Fibroblast of villous mesenchyme (primary cell): ENCODE results near the gene MST1. TPM values are rescaled to one million over a fixed set of nuclear protein-coding genes. Genes with fewer than 3 reads are reported as not detected.

Experiments used
- DNase-seq: peaks from one replicate; pipeline ENCODE4 v3.0.0-alpha.2; 2010; ENCODE audit warnings: low read depth
- H3K4me3 ChIP-seq: 2 replicates; pipeline ENCODE4 v1.5.1; 2011; ENCODE audit warnings: low read depth, mild to moderate bottlenecking, low read length
- total RNA-seq: library from RNA; depleted of rRNA; stranded (reverse); fragments of >200 nt; gene quantifications from 2 replicates; pipeline ENCODE4 v1.2.3, GENCODE V29; 2012
- TF ChIP-seq, protein P1 (sequence below): IDR thresholded peaks from 2 replicates; pipeline ENCODE4 v1.5.1; 2012; ENCODE audit warnings: low read depth, mild to moderate bottlenecking, low read length; ENCODE audit not compliant: insufficient read depth

MST1 gene
- total RNA-seq, 1 donor = 1.7 TPM

DNA sequence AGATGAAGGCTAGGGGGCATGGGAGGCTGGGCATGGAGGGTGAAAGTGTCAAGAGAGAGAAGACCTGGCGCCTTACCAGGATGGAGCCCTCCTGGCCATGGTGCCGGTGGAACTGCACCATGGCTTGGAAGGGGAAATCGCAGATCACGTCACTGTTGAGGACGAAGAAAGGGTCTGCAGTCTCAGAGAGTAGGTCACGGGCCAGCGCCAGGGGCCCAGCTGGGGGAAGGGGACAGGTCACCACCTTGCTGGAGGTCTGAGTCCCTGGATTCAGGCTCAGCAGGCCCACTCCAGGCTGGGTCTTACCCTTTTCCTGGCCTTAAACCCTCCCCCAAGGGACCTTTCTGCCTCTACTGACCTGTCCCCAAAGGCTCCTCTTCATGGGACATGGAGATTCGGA, 33.6 kb upstream of the MST1 start:
- TF ChIP-seq, protein P1, sequence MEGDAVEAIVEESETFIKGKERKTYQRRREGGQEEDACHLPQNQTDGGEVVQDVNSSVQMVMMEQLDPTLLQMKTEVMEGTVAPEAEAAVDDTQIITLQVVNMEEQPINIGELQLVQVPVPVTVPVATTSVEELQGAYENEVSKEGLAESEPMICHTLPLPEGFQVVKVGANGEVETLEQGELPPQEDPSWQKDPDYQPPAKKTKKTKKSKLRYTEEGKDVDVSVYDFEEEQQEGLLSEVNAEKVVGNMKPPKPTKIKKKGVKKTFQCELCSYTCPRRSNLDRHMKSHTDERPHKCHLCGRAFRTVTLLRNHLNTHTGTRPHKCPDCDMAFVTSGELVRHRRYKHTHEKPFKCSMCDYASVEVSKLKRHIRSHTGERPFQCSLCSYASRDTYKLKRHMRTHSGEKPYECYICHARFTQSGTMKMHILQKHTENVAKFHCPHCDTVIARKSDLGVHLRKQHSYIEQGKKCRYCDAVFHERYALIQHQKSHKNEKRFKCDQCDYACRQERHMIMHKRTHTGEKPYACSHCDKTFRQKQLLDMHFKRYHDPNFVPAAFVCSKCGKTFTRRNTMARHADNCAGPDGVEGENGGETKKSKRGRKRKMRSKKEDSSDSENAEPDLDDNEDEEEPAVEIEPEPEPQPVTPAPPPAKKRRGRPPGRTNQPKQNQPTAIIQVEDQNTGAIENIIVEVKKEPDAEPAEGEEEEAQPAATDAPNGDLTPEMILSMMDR = no peak
- DNase-seq = no peak
- H3K4me3 ChIP-seq = peak overlapping the region; percentile 100

DNA sequence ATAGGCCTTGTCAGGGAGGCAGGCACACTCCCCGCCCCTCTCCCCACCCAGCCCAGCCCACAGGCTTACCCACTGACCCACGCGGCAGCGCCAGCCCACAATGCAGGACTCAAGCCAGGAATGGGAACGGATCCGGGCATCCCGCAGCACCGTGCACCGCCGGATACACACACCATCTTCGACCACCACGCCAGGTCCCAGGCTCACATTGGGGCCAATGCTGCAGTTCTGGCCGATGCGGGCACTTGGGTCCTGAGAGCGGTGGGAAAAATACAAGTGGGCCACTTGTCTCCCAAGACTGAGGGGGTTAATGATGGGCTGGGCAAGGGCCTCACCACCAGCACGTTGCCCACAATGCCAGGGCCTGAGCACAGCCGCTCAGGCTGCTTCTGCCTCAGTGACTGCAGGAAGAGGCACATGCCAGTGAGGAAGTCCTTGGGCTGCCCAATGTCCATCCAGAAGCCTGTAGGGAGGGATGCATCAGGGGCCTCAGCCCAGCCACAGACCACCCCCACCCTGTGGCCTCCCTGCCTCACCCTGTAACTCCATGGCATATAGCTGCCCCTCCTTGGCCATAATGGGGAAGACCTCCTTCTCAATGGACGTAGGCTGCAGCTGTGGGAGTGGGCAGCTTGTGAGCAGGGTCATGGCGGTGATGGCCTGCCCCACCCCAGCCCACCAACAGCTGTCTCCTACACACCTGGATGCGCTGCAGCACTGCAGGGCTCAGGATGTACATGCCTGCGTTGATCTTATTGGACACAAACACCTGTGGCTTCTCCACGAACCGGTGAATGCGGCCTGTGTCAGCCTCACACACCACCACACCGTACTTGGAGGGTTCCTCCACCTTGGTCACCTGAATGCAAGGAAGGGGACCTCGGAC, 32.9 kb upstream of the MST1 start:
- TF ChIP-seq, protein P1 = no peak
- H3K4me3 ChIP-seq = peak overlapping the region; percentile 100
- DNase-seq = no peak

DNA sequence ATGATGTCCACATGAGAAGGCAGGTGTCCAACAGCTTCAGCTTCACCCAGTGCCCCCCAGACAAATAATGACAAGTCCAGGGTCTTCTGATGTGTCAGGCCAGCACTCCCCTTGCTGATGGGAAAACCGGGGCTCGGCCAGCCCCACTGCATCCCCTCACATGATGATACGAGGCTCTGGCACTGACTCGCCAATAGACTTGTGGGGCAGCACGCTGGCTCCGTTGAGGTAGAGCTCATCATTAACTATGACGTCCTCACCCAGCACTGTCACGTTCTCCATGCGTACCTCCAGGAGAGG, 32.3 kb upstream of the MST1 start:
- TF ChIP-seq, protein P1 = no peak
- no peak overlapping the region for H3K4me3 ChIP-seq
- DNase-seq = no peak

DNA sequence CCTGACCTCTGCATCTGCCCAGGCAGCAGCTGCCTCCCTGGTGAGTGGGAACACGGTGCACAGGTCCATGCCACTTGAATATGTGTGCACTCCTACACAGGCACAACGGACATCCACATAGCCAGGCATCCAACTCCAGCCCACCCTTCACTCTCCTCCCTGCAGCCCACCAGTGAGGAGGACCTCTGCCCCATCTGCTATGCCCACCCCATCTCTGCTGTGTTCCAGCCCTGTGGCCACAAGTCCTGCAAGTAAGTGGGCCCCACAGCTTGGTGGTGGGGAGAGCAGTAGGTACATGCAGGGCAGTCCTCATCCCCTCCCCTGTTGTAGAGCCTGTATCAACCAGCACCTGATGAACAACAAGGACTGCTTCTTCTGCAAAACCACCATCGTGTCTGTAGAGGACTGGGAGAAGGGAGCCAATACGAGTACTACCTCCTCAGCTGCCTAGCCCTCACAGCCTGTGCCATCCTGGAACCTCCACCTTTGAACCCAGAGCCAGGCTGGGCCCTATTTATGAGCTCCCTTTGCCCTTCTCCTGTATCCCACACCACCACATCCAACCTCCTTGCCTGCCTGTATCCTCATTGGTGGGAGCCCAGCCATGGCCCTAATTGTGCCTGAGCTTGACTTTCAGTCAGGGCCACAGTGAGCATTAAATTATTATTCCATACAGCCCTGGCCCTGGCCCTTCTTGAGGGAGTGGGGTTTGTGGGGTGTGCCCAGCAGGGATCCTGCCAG, 31.8 kb upstream of the MST1 start:
- TF ChIP-seq, protein P1 = no peak
- no peak overlapping the region for H3K4me3 ChIP-seq
- DNase-seq = no peak

DNA sequence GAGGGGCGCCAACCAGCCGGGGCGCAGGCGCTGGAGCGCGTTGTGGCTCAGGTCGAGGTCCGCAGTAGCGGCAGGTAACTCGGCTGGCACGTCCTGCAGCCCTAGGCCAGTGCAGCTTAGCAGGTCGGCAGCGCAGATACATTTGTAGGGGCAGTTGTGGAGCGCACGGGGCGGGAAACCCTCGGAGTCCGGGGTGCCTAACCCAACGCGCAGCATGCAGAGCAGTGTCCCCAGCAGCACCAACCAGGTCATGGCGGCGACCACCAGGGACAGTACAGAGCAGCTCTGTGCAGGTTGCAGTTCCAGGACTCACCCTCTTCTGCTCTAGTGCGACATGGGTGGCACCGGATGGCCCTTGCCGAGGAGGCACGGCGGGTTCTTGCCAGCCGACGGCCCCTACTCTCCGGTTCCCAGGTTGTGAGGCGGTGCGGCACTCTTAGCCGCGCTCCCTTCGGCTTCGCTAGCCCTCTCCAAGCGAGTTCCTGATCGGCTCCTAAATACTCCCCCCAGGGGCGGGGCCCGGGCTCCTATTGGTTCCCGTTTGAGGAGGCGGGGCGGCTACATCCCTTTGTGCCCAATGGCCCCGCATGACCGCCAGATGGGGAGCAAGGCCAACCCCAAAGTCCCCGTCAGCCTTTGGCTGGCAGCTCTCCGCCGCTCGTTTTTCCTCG, 30.1 kb upstream of the MST1 start, which contains the start of gene AMIGO3:
Gene AMIGO3 (minus strand): TSS at position 471 of the 671 bp plus-strand sequence. CDS start 219 bp downstream, at position 252.
- TF ChIP-seq, protein P1 = peak; percentile 38
- peak; percentile 94 for DNase-seq
- H3K4me3 ChIP-seq = peak within 1 kb of the TSS; percentile 55

GRCh38 chr3:49718858-49719213, 29.6 kb upstream of the MST1 start:
- no peak for DNase-seq
- TF ChIP-seq, protein P1 = no peak
- H3K4me3 ChIP-seq = peak overlapping the region; percentile 55
